K562 (cell line): Measurements from ENCODE around the gene HADH. TPM values are rescaled to one million over a fixed set of nuclear protein-coding genes. Genes with fewer than 3 reads are reported as not detected.

Experiments used
- CBX8 ChIP-seq: fragments of 200-600 bp; sonication (generic); IDR thresholded peaks from 2 replicates; pipeline ENCODE4 v1.6.1; 2012; ENCODE audit warnings: borderline replicate concordance, mixed run types, low read depth, mild to moderate bottlenecking, moderate library complexity, mixed read lengths, low read length, control low read depth, inconsistent platforms; ENCODE audit not compliant: poor library complexity, severe bottlenecking; ENCODE audit errors: extremely low read depth
- CEBPB ChIP-seq: fragments of 450-650 bp; IDR thresholded peaks from 2 replicates; pipeline ENCODE4 v1.6.1; 2016; ENCODE audit warnings: missing genetic modification characterization, missing compliant biosample characterization
- CEBPG ChIP-seq, 3 experiments: fragments of 200-800 bp in 1 of 3; sonication (Bioruptor generic) in 1 of 3; sonication (generic) in 1 of 3; formaldehyde crosslinking in 1 of 3; IDR thresholded peaks in 2 of 3; conservative IDR thresholded peaks in 1 of 3; 2 replicates each; pipeline versions ENCODE4 v1.6.1 to v1.8.0; 2016 to 2022; ENCODE audit warnings: missing compliant biosample characterization in 2 of 3, missing genetic modification characterization in 2 of 3, mild to moderate bottlenecking in 1 of 3, missing genetic modification reagents in 1 of 3
- CREB1 ChIP-seq, 2 experiments: sonication (generic) in 1 of 2; formaldehyde crosslinking in 1 of 2; IDR thresholded peaks; 2 replicates each; pipeline versions ENCODE4 v1.6.1 to v1.8.0; 2012 to 2022; ENCODE audit warnings: inconsistent platforms in 1 of 2, mild to moderate bottlenecking in 1 of 2, missing genetic modification reagents in 1 of 2, moderate library complexity in 1 of 2
- CTCFL ChIP-seq: IDR thresholded peaks from 2 replicates; pipeline ENCODE4 v1.6.1; 2011; ENCODE audit warnings: borderline replicate concordance, low read depth, mild to moderate bottlenecking, moderate library complexity, low read length; ENCODE audit not compliant: insufficient read depth, poor library complexity, severe bottlenecking
- E4F1 ChIP-seq: fragments of 250-450 bp; sonication (Bioruptor Pico); IDR thresholded peaks from 2 replicates; pipeline ENCODE4 v1.5.0; 2021; ENCODE audit warnings: mild to moderate bottlenecking, borderline replicate concordance
- ETV6 ChIP-seq, 3 experiments: fragments of 150-350 bp in 1 of 3; sonication (generic) in 1 of 3; formaldehyde crosslinking in 1 of 3; IDR thresholded peaks; 2 replicates each; pipeline versions ENCODE4 v1.6.1 to v1.8.0; 2014 to 2022; ENCODE audit warnings: borderline replicate concordance in 2 of 3, low read depth in 2 of 3, antibody characterized with exemption in 1 of 3, low read length in 1 of 3, mild to moderate bottlenecking in 1 of 3, missing genetic modification reagents in 1 of 3
- HDAC3 ChIP-seq: fragments of 450-650 bp; IDR thresholded peaks from 2 replicates; pipeline ENCODE4 v1.6.1; 2018; ENCODE audit warnings: borderline replicate concordance, mild to moderate bottlenecking, moderate library complexity; ENCODE audit not compliant: partially characterized antibody
- IRF2 ChIP-seq: sonication (generic); formaldehyde crosslinking; IDR thresholded peaks from 2 replicates; pipeline ENCODE4 v1.8.1; 2022; ENCODE audit warnings: mild to moderate bottlenecking, missing genetic modification reagents
- JUND ChIP-seq, 2 experiments: IDR thresholded peaks; 2 replicates in 1 of 2; 3 replicates in 1 of 2; pipeline ENCODE4 v1.6.1; 2011; ENCODE audit warnings: borderline replicate concordance in 2 of 2, low read depth in 2 of 2, low read length in 2 of 2, improper control_type of control experiment in 1 of 2, missing biosample characterization in 1 of 2, missing genetic modification characterization in 1 of 2, missing genetic modification reagents in 1 of 2
- MECOM ChIP-seq: fragments of 250-450 bp; sonication (Bioruptor Pico); IDR thresholded peaks from 2 replicates; pipeline ENCODE4 v1.8.0; 2022; ENCODE audit warnings: inconsistent platforms
- NBN ChIP-seq: fragments of 450-650 bp; IDR thresholded peaks from 2 replicates; pipeline ENCODE4 v1.6.1; 2016; ENCODE audit warnings: low read depth, mild to moderate bottlenecking
- NCOA4 ChIP-seq: fragments of 450-650 bp; IDR thresholded peaks from 2 replicates; pipeline ENCODE4 v1.6.1; 2018; ENCODE audit warnings: mild to moderate bottlenecking; ENCODE audit not compliant: partially characterized antibody
- UBTF ChIP-seq, 2 experiments: IDR thresholded peaks; 2 replicates each; pipeline ENCODE4 v1.6.1; 2012; ENCODE audit warnings: improper control_type of control experiment in 2 of 2, low read depth in 2 of 2, low read length in 2 of 2, borderline replicate concordance in 1 of 2
- ZFP30 ChIP-seq: fragments of 250-450 bp; sonication (Bioruptor Pico); IDR thresholded peaks from 2 replicates; pipeline ENCODE4 v1.8.0; 2022; ENCODE audit warnings: moderate library complexity, mild to moderate bottlenecking, inconsistent platforms, borderline replicate concordance
- ZNF384 ChIP-seq: IDR thresholded peaks from 2 replicates; pipeline ENCODE4 v1.6.1; 2012; ENCODE audit warnings: low read depth, low read length, improper control_type of control experiment
- ZSCAN32 ChIP-seq: fragments of 450-650 bp; formaldehyde crosslinking; IDR thresholded peaks from 2 replicates; pipeline ENCODE4 v1.4.0; 2020; ENCODE audit warnings: mild to moderate bottlenecking, moderate library complexity
- polyA plus RNA-seq, 8 experiments: library from polyadenylated mRNA; depleted of rRNA in 4 of 8; stranded (reverse) in 5 of 8; unstranded in 3 of 8; fragments of >200 nt; fragmentation: Nextera tagmentation in 2 of 8; fragmentation: Illumina TruSeq in 1 of 8; extraction: Ambion mirVana in 2 of 8; extraction: Trizol in 1 of 8; gene quantifications; 2 replicates each; pipeline versions ENCODE4 v1.2.1 to v1.2.3, GENCODE V29; 2011 to 2014; ENCODE audit warnings: inconsistent platforms in 1 of 8, missing spikeins in 1 of 8
- total RNA-seq, 7 experiments: library from RNA; depleted of rRNA in 6 of 7; stranded (reverse); fragments of >200 nt in 6 of 7; fragmentation: Illumina TruSeq in 2 of 7; extraction: Trizol in 2 of 7; gene quantifications; 2 replicates each; pipeline versions ENCODE4 v1.2.1 to v1.2.3, GENCODE V29; 2011 to 2021; ENCODE audit warnings: low replicate concordance in 1 of 7

Gene HADH
- total and polyA plus RNA-seq, 9 of the 15 experiments (the other 6 are each of a cell fraction or from before 2014, with no cell fraction given): 9.4 to 73.3 (median 32.8) TPM

- TF ChIP-seq CEBPG (CRISPR knock-in tag; IDR thresholded peaks at IDR 0.05) (peak; percentile 88), CEBPG (tag; conservative IDR thresholded peaks at IDR 0.05 in 1 of 2, IDR thresholded peaks at IDR 0.05 in 1 of 2) (peak; percentile 98 to 99), CEBPB (tag) (peak; percentile 94), E4F1 (no peak), ZSCAN32 (CRISPR knock-in tag) (peak; percentile 90), JUND (IDR thresholded peaks at IDR 0.05; ENCODE audit: borderline replicate concordance, low read depth, low read length) (peak; percentile 87), JUND (tag; IDR thresholded peaks at IDR 0.05; ENCODE audit: borderline replicate concordance, low read depth, low read length) (peak; percentile 67; the same call in 1 of the 3 replicates), ETV6 (IDR thresholded peaks at IDR 0.05; ENCODE audit: borderline replicate concordance in 1 of 2, low read depth in 2 of 2, low read length in 1 of 2) (no peak), ETV6 (CRISPR knock-in tag; IDR thresholded peaks at IDR 0.05; ENCODE audit: borderline replicate concordance) (no peak), NBN (0 out of 2 replicates have a peak, but pooled peaks have one; percentile 33), MECOM (0 out of 2 replicates have a peak, but pooled peaks have one; percentile 3), HDAC3 (no peak), ZFP30 (CRISPR knock-in tag) (no peak), UBTF (IDR thresholded peaks at IDR 0.05; ENCODE audit: borderline replicate concordance in 1 of 2, low read depth in 2 of 2, low read length in 2 of 2) (no peak), ZNF384 (no peak), CREB1 (IDR thresholded peaks at IDR 0.05) (no peak), CREB1 (CRISPR knock-in tag; IDR thresholded peaks at IDR 0.05) (no peak), IRF2 (no peak), NCOA4 (no peak), CBX8 (no peak), CTCFL (no peak)
Measured at GRCh38 chr4:107999932-108000539, 10.3 kb downstream of the HADH start (continued).
